ENCODE measurements around the gene ZNF230.

Gene ZNF230

GRCh38 chr19:44061038-44061437 lies 58.3 kb downstream of the ZNF230 start:
- in situ Hi-C loops (cut with HindIII; ENCODE audit: low pct_ligation_motif_present, low sequenced_read_pairs) = no loop called here
- Histone ChIP-seq H3K36me3 (replicated peaks) (peaks cover 45% of the 10 kb centered on the region), H3K27me3 (replicated peaks) (no peaks in the 10 kb centered on the region), H3K4me3 (ENCODE audit: low read depth, low read length) (no peak overlapping the region), H3K27ac (no peak overlapping the region)
- no peak for TF ChIP-seq CTCF (IDR thresholded peaks at IDR 0.05; ENCODE audit: low read depth, low read length, missing control alignments)
- no peak for DNase-seq
